GM19467 (cell line): ENCODE measurements around the gene CAMK4.

Experiments
- ATAC-seq: cut with Tn5 transposase; IDR thresholded peaks from one replicate; pipeline ENCODE4 v1.9.1; 2021; ENCODE audit warnings: mild to moderate bottlenecking, moderate library complexity; ENCODE audit not compliant: unreplicated experiment

CAMK4 gene

GRCh38 chr5:111517853-111518501 is 293.8 kb downstream of the CAMK4 start:
- no peak for ATAC-seq

DNA sequence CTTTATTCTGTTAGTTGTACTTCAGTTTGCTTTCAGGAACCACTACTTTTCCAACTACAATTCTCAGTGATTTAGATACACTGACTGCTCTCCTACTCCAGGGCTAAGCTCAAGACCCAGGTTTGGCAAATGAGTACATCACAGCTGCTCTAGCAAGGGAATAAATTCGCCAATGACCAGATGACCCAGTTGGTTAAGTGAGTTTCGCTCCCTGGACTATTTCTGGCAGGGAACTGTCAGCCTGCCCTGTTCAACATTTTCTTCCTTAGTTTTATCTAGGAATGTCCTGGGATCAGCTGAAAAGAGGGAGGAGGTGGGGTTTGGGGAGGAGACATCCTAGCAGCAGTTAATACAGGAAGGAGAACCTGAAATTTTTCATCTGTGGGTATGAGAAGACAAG is 294.6 kb downstream of the CAMK4 start:
- ATAC-seq = no peak

DNA sequence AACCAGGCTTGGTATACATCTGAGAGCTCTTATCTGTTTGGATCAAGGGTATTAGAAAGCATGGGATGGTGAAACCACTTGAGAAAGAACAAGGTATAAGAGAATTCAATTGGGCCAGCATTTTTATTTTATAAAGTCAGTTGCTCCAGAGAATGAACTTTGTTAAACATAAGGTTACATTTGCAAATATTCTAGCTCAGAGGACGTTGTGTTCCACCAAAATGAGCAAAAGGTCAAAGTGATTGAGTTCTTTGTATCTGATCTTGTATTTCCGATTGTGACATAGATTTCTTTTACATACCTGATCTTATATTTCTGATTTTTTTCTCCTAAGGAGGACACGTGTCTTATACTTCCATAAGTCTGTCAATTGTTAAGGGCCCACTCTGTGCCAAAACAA is 296.7 kb downstream of the CAMK4 start:
- ATAC-seq = no peak

GRCh38 chr5:111528056-111528455 is 303.9 kb downstream of the CAMK4 start:
- ATAC-seq = no peak

GRCh38 chr5:111530298-111530740 is 306.1 kb downstream of the CAMK4 start:
- peak; percentile 91 for ATAC-seq

- ATAC-seq = no peak
Measured at GRCh38 chr5:111532886-111533582, 308.9 kb downstream of the CAMK4 start.

- no peak for ATAC-seq
Measured at GRCh38 chr5:111535879-111536549, 311.8 kb downstream of the CAMK4 start.

- no peak for ATAC-seq
Measured at GRCh38 chr5:111537141-111538024, 313.2 kb downstream of the CAMK4 start.
